ENCODE data around the gene DRD4. TPM values are rescaled to one million over a fixed set of nuclear protein-coding genes. Genes with fewer than 3 reads are reported as not detected.

The DRD4 gene
- total RNA-seq = not detected in 2 replicates

DNA sequence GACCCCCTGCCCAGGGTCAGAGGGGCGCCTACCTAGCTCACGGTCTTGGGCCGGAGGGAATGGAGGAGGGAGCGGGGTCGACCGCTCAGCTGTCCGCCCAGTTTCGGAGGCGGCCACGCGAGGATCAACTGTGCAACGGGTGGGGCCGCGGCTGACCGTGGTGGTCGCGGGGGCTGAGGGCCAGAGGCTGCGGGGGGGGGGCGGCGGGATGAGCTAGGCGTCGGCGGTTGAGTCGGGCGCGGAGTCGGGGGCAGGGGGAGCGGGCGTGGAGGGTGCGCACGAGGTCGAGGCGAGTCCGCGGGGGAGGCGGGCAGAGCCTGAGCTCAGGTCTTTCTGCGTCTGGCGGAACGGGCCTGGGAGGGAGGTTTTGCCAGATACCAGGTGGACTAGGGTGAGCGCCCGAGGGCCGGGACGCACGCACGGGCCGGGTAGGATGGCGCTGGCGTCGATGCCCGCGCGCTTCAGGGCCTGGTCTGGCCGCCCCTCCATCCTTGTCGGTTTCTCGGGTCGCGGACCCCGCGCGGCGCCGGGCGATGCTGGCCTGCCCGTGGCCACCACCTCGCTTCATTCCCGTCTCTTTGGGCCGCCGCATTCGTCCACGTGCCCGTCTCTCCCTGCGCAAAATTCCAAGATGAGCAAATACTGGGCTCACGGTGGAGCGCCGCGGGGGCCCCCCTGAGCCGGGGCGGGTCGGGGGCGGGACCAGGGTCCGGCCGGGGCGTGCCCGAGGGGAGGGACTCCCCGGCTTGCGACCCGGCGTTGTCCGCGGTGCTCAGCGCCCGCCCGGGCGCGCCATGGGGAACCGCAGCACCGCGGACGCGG, at the start of gene DRD4:
DRD4 (plus strand) TSS at position 759 of the 822 bp plus-strand sequence; CDS start at position 795, 36 bp downstream.

DNA sequence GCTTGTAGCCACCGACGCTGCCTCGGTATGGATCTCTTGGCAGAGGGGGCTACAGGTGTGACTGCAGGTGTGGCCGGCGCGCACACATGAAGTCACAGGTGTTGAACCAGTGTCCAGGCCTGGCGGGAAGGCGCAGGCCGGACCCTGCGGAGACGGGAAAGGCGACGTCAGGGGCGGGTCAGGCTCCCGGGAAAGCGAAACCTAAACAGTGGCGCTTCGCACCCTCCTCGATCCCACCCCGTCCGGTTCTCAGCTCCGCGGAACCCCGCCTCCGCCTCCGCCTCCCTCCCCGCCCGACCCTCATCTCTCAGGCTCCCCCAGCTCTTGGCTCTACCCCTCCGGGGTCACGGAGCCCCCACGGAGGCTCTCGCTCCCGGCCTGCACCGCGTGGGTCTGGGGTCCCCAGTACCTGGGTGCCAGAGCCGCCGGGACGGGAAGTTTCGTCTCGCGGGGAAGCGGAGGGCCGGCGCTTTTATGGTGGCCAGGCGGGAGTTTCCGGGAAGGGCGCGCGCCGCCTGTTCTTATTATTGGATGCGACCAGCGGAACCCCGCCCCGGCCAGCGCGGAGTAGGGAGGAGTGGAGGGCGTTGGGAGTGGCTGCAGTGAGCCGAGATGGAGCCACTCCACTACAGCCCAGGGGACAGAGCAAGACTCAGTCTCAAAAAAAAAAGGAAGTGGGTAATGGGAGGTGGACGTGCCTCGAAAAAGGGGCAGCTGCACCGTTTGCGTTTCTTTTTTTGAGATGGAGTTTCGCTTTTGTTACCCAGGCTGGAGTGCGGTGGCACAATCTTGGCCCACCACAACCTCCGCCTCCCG, 21.4 kb upstream of the DRD4 start, which contains the start of gene IRF7:
IRF7 (minus strand) TSS at position 447 of the 816 bp plus-strand sequence. CDS start 586 bp downstream, outside the sequence.

DNA sequence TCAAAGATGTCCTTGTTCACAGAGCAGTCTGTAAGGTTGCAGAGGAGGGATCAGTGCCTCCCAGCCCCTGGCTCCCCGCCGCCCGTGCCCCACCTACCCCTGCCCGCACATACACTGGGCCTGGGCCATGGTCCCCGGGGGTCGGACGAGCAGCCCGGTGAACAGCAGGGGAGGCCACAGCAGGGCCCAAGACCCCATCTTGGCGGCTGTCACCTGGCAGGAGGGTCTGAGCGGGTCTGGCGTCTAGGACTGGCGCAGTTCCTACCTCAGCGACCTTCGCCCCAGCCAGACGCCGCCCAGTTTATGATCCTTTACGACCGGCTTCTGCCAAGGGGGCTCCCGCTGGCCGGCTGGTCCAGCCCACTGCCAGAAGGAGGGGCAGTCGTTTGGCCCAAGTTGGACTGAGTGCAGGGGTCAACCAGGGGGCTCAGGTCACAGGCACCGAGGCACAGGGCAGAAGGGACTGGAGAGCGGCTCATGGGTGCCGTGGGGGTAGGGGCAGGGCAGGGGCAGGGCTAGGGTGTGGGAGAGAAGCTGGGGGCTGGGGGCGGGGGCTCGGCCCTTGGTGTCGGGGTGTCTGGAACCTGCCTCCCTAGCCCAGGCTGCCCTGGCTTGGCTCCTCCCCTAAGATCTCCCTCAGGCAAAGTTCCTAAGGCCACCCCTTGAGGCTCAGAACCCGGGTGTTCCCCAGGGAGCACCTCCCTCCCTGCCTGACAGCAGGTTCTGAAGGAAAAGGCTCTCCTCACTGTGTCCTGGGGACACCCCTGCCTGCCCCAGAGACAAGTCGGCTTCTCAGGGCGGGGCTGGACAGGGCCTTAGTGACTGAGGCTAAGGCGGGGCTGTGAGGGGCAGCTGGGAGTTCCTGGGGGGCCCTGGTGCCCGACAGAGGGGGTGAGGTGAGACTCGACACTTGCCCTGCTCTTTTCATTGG, 12.1 kb upstream of the DRD4 start, which contains the start of gene CDHR5:
CDHR5 (minus strand) TSS at position 251 of the 931 bp plus-strand sequence; CDS start at position 198, 53 bp downstream.

DNA sequence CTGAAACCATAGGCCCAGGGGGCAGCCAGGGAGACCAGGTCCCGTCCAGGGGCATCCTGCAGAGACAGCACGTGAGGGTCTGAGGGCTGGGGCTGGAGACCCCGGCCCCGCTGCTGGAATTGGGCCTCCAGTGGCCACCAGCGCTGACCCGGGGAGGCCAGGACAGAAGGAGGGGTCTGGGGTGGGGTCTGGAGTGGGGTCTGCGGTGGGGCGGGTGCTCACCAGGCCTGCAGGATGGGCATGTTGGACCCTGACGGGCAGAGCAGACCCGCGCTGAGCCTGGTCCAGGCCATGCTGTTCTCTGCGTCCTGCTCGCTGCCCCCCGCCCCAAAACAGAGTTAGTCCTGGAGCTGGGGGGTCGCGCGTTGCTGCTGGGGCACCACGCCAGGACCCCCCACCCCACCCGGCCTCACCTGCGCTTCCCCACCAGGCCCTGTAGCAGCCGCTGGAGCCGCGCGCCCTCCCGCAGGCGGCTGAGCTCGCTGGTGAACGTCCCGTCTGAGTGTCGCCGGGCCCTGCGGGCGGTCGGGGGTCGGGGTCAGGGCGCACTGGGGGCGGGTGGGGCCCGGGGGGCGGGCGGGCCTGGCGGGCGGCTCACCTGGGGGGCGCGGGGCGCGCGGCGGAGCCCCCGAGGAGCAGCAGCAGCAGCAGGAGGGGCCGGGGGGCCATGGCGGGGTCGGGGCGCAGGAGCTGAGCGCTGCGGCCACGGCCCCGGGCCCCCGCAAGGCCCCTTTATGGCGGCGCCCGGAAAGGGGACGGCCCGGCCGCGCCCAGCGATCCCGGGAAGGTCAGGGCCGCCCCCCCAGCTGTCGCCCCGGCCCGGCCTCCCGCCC, 10.4 kb upstream of the DRD4 start, which contains the start of gene SCT:
SCT (minus strand) TSS at position 707 of the 833 bp plus-strand sequence; CDS start at position 669, 38 bp downstream.

Other genes starting within 250 kb of the DRD4 start
- 1.7 and 5.2 TPM in 2 replicates for gene PKP3, start 243.1 kb upstream of the DRD4 start, total RNA-seq
- gene SIGIRR, start 222.3 kb upstream of the DRD4 start, total RNA-seq = 22.4 and 41.8 TPM in 2 replicates
- gene ANO9, start 195.3 kb upstream of the DRD4 start, total RNA-seq = 0.39 TPM in 1 of 2 replicates, not detected in the other
- gene PTDSS2, start 187.0 kb upstream of the DRD4 start, total RNA-seq = 38.4 and 60.8 TPM in 2 replicates
- gene RNH1, start 130.0 kb upstream of the DRD4 start, total RNA-seq = 211 and 362 TPM in 2 replicates
- gene HRAS, start 101.7 kb upstream of the DRD4 start, total RNA-seq = 52.8 and 80.4 TPM in 2 replicates
- 0.26 and 2.6 TPM in 2 replicates for gene LRRC56, start 99.7 kb upstream of the DRD4 start, total RNA-seq
- 0.39 and 1.2 TPM in 2 replicates for gene LMNTD2, start 76.5 kb upstream of the DRD4 start, total RNA-seq
- 6.8 and 8.1 TPM in 2 replicates for gene RASSF7, start 76.3 kb upstream of the DRD4 start, total RNA-seq
- 17.1 and 30.9 TPM in 2 replicates for gene PHRF1, start 60.8 kb upstream of the DRD4 start, total RNA-seq
- 13.3 and 28.1 TPM in 2 replicates for gene IRF7, start 21.3 kb upstream of the DRD4 start, total RNA-seq
- gene CDHR5, start 12.3 kb upstream of the DRD4 start, total RNA-seq = 0.26 TPM in 1 of 2 replicates, not detected in the other
- not detected in 2 replicates for gene SCT, start 10.1 kb upstream of the DRD4 start, total RNA-seq
- gene DEAF1, start 58.0 kb downstream of the DRD4 start, total RNA-seq = 21.5 and 33.3 TPM in 2 replicates
- 12.5 and 63.3 TPM in 2 replicates for gene TMEM80, start 58.5 kb downstream of the DRD4 start, total RNA-seq
- gene EPS8L2, start 69.0 kb downstream of the DRD4 start, total RNA-seq = 17.9 and 20.8 TPM in 2 replicates
- 172 and 222 TPM in 2 replicates for gene TALDO1, start 110.2 kb downstream of the DRD4 start, total RNA-seq
- gene GATD1, start 140.2 kb downstream of the DRD4 start, total RNA-seq = 15.1 and 24.4 TPM in 2 replicates
- gene CEND1, start 152.8 kb downstream of the DRD4 start, total RNA-seq = 2.2 and 3.8 TPM in 2 replicates
- gene SLC25A22, start 161.0 kb downstream of the DRD4 start, total RNA-seq = 9.7 and 14.5 TPM in 2 replicates
- gene PIDD1, start 168.0 kb downstream of the DRD4 start, total RNA-seq = 13.7 and 27.5 TPM in 2 replicates
- 326 and 769 TPM in 2 replicates for gene RPLP2, start 172.7 kb downstream of the DRD4 start, total RNA-seq
- gene PNPLA2, start 181.6 kb downstream of the DRD4 start, total RNA-seq = 16.7 and 39.5 TPM in 2 replicates
- 1.2 and 1.8 TPM in 2 replicates for gene CRACR2B, start 190.7 kb downstream of the DRD4 start, total RNA-seq
- 224 and 544 TPM in 2 replicates for gene CD151, start 195.7 kb downstream of the DRD4 start, total RNA-seq
- 72.8 and 124 TPM in 2 replicates for gene POLR2L, start 205.3 kb downstream of the DRD4 start, total RNA-seq
- 170 and 176 TPM in 2 replicates for gene TSPAN4, start 205.6 kb downstream of the DRD4 start, total RNA-seq